NK-92 treated with Interleukin-12 subunit alpha and Interleukin-12 subunit beta, amount 100 ng/mL, for 24 hours (cell line): ENCODE data around the gene TNFRSF14.
"Not testable (repeated sequence)": the region's sequence is repeated elsewhere in the genome, so short reads cannot be mapped to it uniquely, and the experiment has no call there.

Source experiments
- DNase-seq: peaks from one replicate; lab custom pipeline; 2025; lab: John Stamatoyannopoulos, UW

The TNFRSF14 gene

GRCh38 chr1:2538376-2538775 lies 17.8 kb upstream of the TNFRSF14 start:
- DNase-seq: no peak

DNA sequence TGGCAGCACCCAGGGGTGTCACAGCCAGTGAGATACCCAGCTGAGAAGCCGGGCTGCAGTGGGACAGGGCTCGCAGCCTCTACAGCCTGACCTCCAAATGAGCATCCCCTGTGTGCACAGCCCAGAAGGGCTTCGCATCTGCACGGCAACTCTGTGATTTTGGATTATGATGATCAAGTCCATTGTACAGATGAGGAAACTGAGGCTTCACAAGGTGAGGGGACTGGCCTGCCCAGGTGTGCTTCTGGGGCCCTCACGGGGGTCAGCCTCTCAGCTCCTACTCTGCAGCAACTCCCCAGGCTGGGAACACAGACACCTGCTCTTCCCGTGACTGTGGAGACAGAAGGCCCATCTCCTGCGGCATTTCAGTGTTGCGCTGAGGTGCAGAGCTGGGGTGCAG lies 17.3 kb upstream of the TNFRSF14 start:
- DNase-seq: no peak

DNA sequence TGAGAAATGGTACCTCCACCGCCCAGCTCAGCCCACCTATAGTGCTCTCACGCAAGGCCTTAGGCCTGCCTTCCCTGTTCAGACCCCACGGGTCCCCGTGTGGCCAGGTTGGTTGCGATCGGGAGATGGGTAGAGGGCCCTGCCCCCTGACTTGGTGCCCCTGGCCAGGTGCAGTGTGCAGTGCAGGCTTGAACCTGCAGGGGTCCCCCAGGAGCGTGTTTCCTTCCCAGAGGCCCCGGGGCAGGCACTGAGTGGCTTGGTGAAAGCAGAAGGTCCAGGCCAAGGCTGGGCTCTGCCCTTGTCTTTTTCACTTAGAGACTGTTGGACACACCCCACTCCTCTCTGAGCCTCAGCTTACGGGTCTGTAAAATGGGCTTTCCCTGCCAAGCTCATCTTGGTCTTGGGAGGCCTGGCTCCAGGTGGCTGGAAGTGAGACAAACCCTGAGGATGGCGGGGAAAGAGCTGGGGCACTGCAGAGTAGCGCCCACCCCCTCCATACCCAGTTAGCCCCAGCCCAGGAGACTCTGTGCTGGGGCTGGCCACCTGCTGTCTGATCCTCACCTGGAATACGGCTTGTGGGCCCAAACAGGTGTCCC lies 16.8 kb upstream of the TNFRSF14 start:
- DNase-seq: no peak

GRCh38 chr1:2540816-2541492 lies 15.2 kb upstream of the TNFRSF14 start:
- DNase-seq: no peak

GRCh38 chr1:2541619-2542245 lies 14.4 kb upstream of the TNFRSF14 start:
- DNase-seq: no peak

DNA sequence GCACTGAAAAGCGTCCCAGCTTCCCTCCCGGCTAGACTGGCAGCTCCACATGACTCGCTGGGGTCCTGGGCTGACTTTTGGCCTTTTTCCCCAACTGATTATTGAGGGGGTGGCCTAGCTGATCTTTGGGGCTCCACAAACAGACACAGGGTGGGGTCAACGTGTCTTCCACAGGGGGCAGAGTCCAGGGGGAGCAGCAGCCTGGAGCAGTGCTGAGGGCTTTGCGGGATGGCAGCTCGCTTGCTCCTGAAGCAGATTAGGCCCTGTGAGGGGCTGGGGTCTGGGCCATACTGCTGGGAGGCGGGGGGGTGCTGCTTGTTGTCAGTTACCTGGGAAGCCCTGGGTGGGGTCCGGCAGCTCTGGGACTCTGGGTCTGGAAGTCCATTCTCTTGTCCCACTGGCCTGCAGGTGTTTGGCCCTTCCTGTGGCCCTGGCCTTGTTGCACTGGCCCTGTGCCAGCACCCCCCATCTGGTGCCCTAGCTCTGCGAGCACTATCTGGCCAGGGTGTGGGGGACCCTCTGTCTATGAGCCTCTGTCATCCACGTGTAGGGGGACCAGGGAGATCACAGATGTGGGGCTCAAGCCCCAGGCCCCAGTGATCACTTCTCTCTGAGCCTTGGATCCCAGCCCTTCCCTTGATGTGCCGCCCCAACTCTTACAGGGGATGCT lies 13.8 kb upstream of the TNFRSF14 start:
- DNase-seq: no peak

- DNase-seq: no peak
Observed at GRCh38 chr1:2543543-2544092, 12.6 kb upstream of the TNFRSF14 start.

GRCh38 chr1:2544093-2544874 lies 11.9 kb upstream of the TNFRSF14 start:
- no peak for DNase-seq

- DNase-seq: no peak
Observed at GRCh38 chr1:2544875-2545640, 11.1 kb upstream of the TNFRSF14 start.

GRCh38 chr1:2545754-2546514 lies 10.2 kb upstream of the TNFRSF14 start:
- DNase-seq: peak; percentile 81

GRCh38 chr1:2546515-2547209 lies 9.5 kb upstream of the TNFRSF14 start:
- peak; percentile 81 for DNase-seq

GRCh38 chr1:2547210-2548067 lies 8.7 kb upstream of the TNFRSF14 start:
- peak; percentile 55 for DNase-seq

GRCh38 chr1:2548068-2548589 lies 8.0 kb upstream of the TNFRSF14 start:
- DNase-seq: peak; percentile 72

DNA sequence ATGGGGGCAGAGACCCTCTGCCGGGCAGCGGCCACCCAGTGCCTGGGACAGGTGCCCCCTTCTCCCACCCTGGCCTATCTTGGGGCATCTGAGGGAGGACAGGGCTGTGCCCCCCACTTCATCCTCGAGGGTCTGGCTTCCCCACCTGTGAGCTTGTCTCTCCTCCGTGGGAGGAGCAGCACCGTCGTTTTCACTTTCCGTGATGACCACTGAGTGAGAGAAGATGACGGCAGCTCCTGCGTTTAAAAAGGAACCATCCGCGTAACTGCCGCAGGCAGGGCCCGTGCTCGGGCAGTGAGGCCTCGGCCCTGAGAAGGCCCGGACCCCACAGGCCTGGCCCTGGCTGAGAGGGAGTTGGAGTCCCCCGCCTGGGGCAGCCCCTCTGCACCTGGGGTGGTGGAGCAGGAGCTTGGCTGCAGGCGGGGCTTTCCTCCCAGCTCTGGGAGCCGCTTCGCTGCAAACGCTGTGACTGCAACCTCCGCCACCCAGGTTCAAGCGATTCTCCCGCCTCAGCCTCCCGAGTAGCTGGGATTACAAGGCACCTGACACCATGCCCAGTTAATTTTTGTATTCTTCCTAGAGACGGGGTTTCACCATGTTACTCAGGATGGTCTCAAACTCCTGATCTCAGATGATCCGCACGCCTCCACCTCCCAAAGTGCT lies 6.7 kb upstream of the TNFRSF14 start:
- DNase-seq: not testable (repeated sequence)

GRCh38 chr1:2550309-2550861 lies 5.8 kb upstream of the TNFRSF14 start:
- DNase-seq: not testable (repeated sequence)

- not testable (repeated sequence) for DNase-seq
Observed at GRCh38 chr1:2551544-2551943, 4.6 kb upstream of the TNFRSF14 start.

DNA sequence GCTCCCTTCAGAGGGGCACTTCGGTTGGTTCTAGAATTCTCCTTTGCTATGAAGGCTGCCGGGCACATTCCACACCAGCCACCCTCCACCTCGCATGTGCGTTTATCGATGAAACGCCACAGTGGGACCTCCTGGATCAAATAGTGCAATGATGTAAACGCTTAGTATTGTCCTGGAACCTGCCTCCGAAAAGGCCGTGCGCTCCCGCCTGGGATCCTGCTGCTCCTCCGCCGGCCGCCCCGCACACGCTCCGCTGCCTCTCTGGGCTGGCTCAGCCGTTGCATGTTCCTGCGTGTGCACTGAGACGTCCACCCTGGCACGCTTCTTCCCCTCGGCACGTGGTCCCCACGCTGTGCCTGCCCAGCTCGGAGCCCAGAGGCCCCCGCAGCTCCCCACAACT lies 4.0 kb upstream of the TNFRSF14 start:
- no peak for DNase-seq

GRCh38 chr1:2553076-2553475 lies 3.1 kb upstream of the TNFRSF14 start:
- DNase-seq: not testable (repeated sequence)
